Natural killer cell (primary cell): ENCODE measurements around the gene DNAH10. TPM values are rescaled to one million over a fixed set of nuclear protein-coding genes. Genes with fewer than 3 reads are reported as not detected.

Experiments used
- ATAC-seq, 3 donors: fragments of 150-1000 bp in 2 of 3; fragments of 200-7000 bp in 1 of 3; cut with Tn5 transposase; 1 replicate in 1 of 3; 2 replicates in 2 of 3; pipeline ENCODE4 v1.10.0; 2021; ENCODE audit warnings: mild to moderate bottlenecking in 2 of 3, moderate library complexity in 2 of 3
- DNase-seq, 2 donors: peaks; one replicate each; pipeline versions ENCODE4 v3.0.0 to v3.0.0-alpha.2; 2013 to 2021; ENCODE audit warnings: mixed read lengths in 1 of 2
- H3K27ac ChIP-seq: one replicate; pipeline ENCODE4 v1.5.1; 2013; ENCODE audit warnings: mild to moderate bottlenecking, low read length
- H3K27me3 ChIP-seq: one replicate; pipeline ENCODE4 v1.6.1; 2013; ENCODE audit warnings: low read length; ENCODE audit not compliant: control insufficient read depth, insufficient read depth
- H3K36me3 ChIP-seq: one replicate; pipeline ENCODE4 v1.6.1; 2013; ENCODE audit warnings: low read length; ENCODE audit not compliant: control insufficient read depth, insufficient read depth
- H3K4me1 ChIP-seq: one replicate; pipeline ENCODE4 v1.6.1; 2013; ENCODE audit warnings: low read length; ENCODE audit not compliant: control insufficient read depth, insufficient read depth
- H3K4me3 ChIP-seq: one replicate; pipeline ENCODE4 v1.5.1; 2013; ENCODE audit warnings: low read length
- H3K9me3 ChIP-seq: one replicate; pipeline ENCODE4 v1.6.1; 2013; ENCODE audit warnings: low read length; ENCODE audit not compliant: control insufficient read depth, insufficient read depth
- H3K27ac Mint-ChIP-seq, 2 donors: one replicate each; pipeline ENCODE4 v1.8.0; 2022; ENCODE audit warnings: mild to moderate bottlenecking in 2 of 2, mixed read lengths in 2 of 2, moderate library complexity in 1 of 2
- H3K27me3 Mint-ChIP-seq, 2 donors: one replicate each; pipeline ENCODE4 v1.8.0; 2022; ENCODE audit warnings: low read depth in 2 of 2, mixed read lengths in 2 of 2
- H3K36me3 Mint-ChIP-seq: one replicate; pipeline ENCODE4 v1.8.0; 2022; ENCODE audit warnings: mixed read lengths
- H3K4me1 Mint-ChIP-seq, 2 donors: one replicate each; pipeline ENCODE4 v1.8.0; 2022; ENCODE audit warnings: mixed read lengths in 2 of 2
- H3K4me3 Mint-ChIP-seq: one replicate; pipeline ENCODE4 v1.8.0; 2022; ENCODE audit warnings: mild to moderate bottlenecking, moderate library complexity, mixed read lengths
- H3K9me3 Mint-ChIP-seq, 2 donors: one replicate each; pipeline ENCODE4 v1.8.0; 2022; ENCODE audit warnings: mixed read lengths in 2 of 2
- WGBS: methylation state at CpG from one replicate; pipeline ENCODE4 v1.1.7; 2013; ENCODE audit warnings: missing lambda C conversion rate; ENCODE audit not compliant: insufficient coverage; 5-methylcytosine and 5-hydroxymethylcytosine counted together
- intact Hi-C: fragments of 100-400 bp; cut with micrococcal nuclease; formaldehyde crosslinking; loops from one replicate; pipeline ENCODE4 v1.14.2; 2022
- total RNA-seq, 4 donors: library from RNA; stranded (reverse); fragments of 120-200 nt in 1 of 4; gene quantifications; one replicate each; pipeline versions ENCODE4 v1.2.3 to v1.2.4, GENCODE V29; 2013 to 2022
- TF ChIP-seq, protein P1 (sequence below): fragments of 200-600 bp; IDR thresholded peaks from one replicate; pipeline ENCODE4 v1.8.0; 2022; ENCODE audit warnings: antibody characterized with exemption

DNAH10 gene
- total RNA-seq, 3 donors from 2014 or later (not counting 1 experiment from before 2014, with no cell fraction given), result 0.43 to 1.7 (median 0.94) TPM

DNA sequence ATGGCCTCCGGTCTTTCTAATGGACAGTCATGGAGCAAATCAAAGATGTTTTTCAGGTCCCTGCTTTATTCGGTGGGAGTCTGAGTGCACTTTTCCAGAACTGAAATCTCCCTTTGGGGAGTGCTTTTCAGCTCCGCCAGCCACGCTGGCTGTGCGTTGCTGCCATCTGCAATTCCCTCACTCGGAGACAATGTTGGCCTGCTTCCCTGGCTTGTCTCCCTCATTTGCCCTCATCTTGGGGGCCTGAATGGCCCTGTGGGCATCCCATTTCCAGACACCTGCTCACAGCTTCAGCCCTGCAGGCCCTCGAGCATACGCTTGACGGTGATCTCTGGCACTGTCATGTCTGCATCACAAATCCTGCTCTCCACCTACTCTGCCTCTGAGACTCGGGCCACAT is 106.7 kb downstream of the DNAH10 start:
- no peaks in the 10 kb centered on the region for H3K27me3 ChIP-seq
- no peak overlapping the region for H3K4me3 ChIP-seq
- H3K9me3 ChIP-seq, result no peaks in the 10 kb centered on the region
- 91% methylated on average over 10 of the region's 10 CpGs for WGBS
- Mint-ChIP-seq H3K27me3 (peaks cover 19 to 28% of the 10 kb centered on the region in 2 donors), H3K9me3 (no peaks in the 10 kb centered on the region), H3K4me3 (no peak overlapping the region), H3K27ac (no peak overlapping the region), H3K36me3 (no peaks in the 10 kb centered on the region), H3K4me1 (no peaks in the 10 kb centered on the region)
- no peaks in the 10 kb centered on the region for H3K4me1 ChIP-seq
- H3K36me3 ChIP-seq, result no peaks in the 10 kb centered on the region
- no peak overlapping the region for H3K27ac ChIP-seq
- ATAC-seq (no peak), DNase-seq (no peak)
- TF ChIP-seq, protein P1, sequence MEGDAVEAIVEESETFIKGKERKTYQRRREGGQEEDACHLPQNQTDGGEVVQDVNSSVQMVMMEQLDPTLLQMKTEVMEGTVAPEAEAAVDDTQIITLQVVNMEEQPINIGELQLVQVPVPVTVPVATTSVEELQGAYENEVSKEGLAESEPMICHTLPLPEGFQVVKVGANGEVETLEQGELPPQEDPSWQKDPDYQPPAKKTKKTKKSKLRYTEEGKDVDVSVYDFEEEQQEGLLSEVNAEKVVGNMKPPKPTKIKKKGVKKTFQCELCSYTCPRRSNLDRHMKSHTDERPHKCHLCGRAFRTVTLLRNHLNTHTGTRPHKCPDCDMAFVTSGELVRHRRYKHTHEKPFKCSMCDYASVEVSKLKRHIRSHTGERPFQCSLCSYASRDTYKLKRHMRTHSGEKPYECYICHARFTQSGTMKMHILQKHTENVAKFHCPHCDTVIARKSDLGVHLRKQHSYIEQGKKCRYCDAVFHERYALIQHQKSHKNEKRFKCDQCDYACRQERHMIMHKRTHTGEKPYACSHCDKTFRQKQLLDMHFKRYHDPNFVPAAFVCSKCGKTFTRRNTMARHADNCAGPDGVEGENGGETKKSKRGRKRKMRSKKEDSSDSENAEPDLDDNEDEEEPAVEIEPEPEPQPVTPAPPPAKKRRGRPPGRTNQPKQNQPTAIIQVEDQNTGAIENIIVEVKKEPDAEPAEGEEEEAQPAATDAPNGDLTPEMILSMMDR, result no peak
- intact Hi-C loops, result no loop called here

DNA sequence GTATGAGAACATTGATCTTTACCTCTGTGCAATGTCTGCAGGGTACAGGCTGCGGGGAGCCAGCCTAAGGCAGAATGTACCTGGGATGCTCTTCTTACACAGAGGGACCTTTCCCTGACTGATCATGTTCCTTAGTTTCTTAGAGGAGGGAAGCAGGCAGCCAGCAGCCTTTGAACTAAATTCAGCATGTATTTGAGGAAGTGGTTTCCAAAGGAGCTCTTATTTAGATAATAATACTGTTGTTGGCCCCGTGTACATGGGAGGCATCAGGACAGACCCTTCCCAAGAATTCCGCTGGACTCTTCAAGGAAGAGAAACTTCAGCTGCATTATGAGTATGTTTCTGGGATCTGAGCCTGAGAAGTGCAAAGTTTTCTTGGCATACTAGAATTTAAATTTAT is 111.7 kb downstream of the DNAH10 start:
- H3K36me3 Mint-ChIP-seq, result no peaks in the 10 kb centered on the region
- Histone ChIP-seq H3K27me3 (no peaks in the 10 kb centered on the region), H3K27ac (no peak overlapping the region), H3K4me1 (no peaks in the 10 kb centered on the region), H3K4me3 (no peak overlapping the region), H3K9me3 (no peaks in the 10 kb centered on the region), H3K36me3 (no peaks in the 10 kb centered on the region)
- 55% methylated on average over 3 of the region's 3 CpGs for WGBS
- intact Hi-C loops, result no loop called here
- no peaks in the 10 kb centered on the region for H3K4me1 Mint-ChIP-seq
- H3K4me3 Mint-ChIP-seq, result no peak overlapping the region
- no peaks in the 10 kb centered on the region for H3K9me3 Mint-ChIP-seq
- DNase-seq (no peak), ATAC-seq (no peak)
- TF ChIP-seq, protein P1, result no peak
- no peak overlapping the region for H3K27ac Mint-ChIP-seq
- H3K27me3 Mint-ChIP-seq, result peaks cover 16 to 22% of the 10 kb centered on the region in 2 donors

DNA sequence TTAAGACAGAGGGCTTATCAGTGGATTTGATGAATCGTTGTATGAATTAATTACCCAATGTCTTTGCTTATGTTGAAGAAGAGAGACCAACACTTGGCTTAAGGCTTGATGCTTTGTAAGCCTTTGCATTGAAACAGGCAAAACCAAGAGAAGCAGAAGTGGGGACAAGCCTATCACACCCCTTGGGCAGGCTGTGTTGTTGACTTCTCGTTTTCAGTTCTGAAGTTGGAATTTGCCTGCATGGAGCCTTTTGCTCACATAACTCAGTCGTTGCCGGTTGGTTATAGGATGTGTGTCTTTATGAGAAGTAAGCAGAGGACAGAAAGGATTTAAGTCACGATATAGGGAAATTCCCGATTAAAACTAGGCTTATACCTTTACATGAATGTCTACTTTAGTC is 115.9 kb downstream of the DNAH10 start:
- intact Hi-C loops, result no loop called here
- WGBS, result 39% methylated on average over 6 of the region's 6 CpGs
- Histone ChIP-seq H3K36me3 (no peaks in the 10 kb centered on the region), H3K9me3 (no peaks in the 10 kb centered on the region), H3K4me3 (no peak overlapping the region), H3K27me3 (no peaks in the 10 kb centered on the region), H3K27ac (no peak overlapping the region), H3K4me1 (no peaks in the 10 kb centered on the region)
- TF ChIP-seq, protein P1, result no peak
- Mint-ChIP-seq H3K4me1 (no peaks in the 10 kb centered on the region), H3K27ac (no peak overlapping the region), H3K9me3 (no peaks in the 10 kb centered on the region), H3K36me3 (no peaks in the 10 kb centered on the region), H3K4me3 (no peak overlapping the region), H3K27me3 (peaks cover 8 to 10% of the 10 kb centered on the region in 2 donors)
- no peak for DNase-seq
- no peak for ATAC-seq

DNA sequence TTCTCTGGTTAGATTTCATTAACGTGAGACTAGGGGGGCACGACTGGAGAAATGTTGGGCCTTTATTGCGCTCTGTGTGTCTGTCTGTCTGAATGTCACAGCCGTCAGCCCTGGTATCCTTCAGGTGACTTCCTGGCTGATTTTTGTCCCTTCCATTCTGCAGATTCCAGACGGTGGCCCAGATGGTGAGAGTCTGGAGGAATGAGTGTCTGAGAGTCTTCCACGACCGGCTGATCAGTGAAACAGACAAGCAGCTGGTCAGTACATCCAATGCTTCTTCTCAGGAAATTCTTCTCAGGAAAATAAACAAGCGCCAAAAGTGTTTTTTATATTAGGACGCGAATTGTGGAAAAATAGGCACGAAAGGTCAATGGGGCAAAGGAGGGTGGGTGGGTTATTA is 117.0 kb downstream of the DNAH10 start:
- DNase-seq, result no peak
- no peak overlapping the region for H3K27ac Mint-ChIP-seq
- H3K27me3 Mint-ChIP-seq, result peaks cover 5 to 8% of the 10 kb centered on the region in 2 donors
- H3K36me3 Mint-ChIP-seq, result no peaks in the 10 kb centered on the region
- H3K9me3 ChIP-seq, result no peaks in the 10 kb centered on the region
- no peaks in the 10 kb centered on the region for H3K4me1 Mint-ChIP-seq
- H3K4me1 ChIP-seq, result no peaks in the 10 kb centered on the region
- no peaks in the 10 kb centered on the region for H3K27me3 ChIP-seq
- H3K4me3 Mint-ChIP-seq, result no peak overlapping the region
- H3K36me3 ChIP-seq, result no peaks in the 10 kb centered on the region
- H3K9me3 Mint-ChIP-seq, result no peaks in the 10 kb centered on the region
- intact Hi-C loops, result no loop called here
- H3K4me3 ChIP-seq, result no peak overlapping the region
- WGBS, result 87% methylated on average over 11 of the region's 11 CpGs
- no peak for ATAC-seq
- no peak overlapping the region for H3K27ac ChIP-seq
- TF ChIP-seq, protein P1, result no peak
